ENCODE measurements around the gene FANCG.

DNA sequence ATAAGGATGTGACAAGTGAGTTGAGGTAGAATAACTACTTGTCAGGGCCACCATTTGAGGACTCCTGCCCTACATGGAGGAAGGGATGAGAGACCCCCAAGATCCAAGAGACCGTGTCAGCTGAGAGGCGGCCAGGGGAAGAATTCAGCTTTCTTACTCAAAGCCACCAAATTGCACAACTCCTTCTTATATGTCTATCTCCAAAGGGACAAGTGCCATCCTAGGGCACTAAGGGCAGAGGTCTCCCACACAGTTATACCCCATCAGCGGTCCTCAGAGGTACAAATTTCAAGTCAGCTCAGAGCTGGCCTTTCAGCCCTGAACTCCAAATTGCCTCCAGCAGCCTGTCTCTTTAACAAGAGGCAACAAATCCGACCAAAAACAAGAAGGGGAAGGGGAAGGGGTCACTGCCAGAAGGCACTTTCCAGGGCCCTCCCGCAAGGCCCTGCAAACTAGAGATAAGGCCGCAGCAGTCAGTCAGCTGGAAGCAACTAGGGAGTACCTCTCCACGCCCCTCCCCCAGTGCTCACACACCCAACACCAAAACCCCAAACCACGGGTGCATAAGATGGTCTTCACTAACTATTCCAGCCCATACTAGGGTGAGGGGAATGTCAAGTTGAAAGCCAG, 29.3 kb upstream of the FANCG start:
- TF ChIP-seq GATA2 (IDR thresholded peaks at IDR 0.05; ENCODE audit: low read depth, low read length) (no peak), GATA3 (IDR thresholded peaks at IDR 0.05; ENCODE audit: low read depth, low read length) (no peak)

Measured in SH-SY5Y (cell line).